Breast epithelium (tissue), 4 donors: ENCODE results near the gene ITPKB. TPM values are rescaled to one million over a fixed set of nuclear protein-coding genes. Genes with fewer than 3 reads are reported as not detected.

ENCODE experiments used
- DNase-seq, 2 donors: peaks; one replicate each; pipeline ENCODE4 v3.0.0-alpha.2; 2019; ENCODE audit warnings: low spot score in 2 of 2
- H3K27ac ChIP-seq, 2 donors: fragments of 200-600 bp; sonication (generic) in 1 of 2; one replicate each; pipeline ENCODE4 v1.5.1; 2016 to 2019; ENCODE audit warnings: mild to moderate bottlenecking in 1 of 2
- H3K27me3 ChIP-seq, 2 donors: fragments of 200-600 bp; sonication (generic) in 1 of 2; one replicate each; pipeline versions ENCODE4 v1.5.1 to v1.6.0; 2017 to 2019; ENCODE audit warnings: control low read depth in 1 of 2, mild to moderate bottlenecking in 1 of 2
- H3K36me3 ChIP-seq: fragments of 200-600 bp; one replicate; pipeline ENCODE4 v1.5.1; 2019
- H3K4me1 ChIP-seq, 2 donors: fragments of 200-600 bp; sonication (generic); one replicate each; pipeline ENCODE4 v1.5.1; 2016 to 2019; ENCODE audit warnings: control low read depth in 1 of 2
- H3K4me3 ChIP-seq, 3 donors: fragments of 200-600 bp; sonication (generic); 1 replicate in 2 of 3; 2 replicates in 1 of 3; pipeline ENCODE4 v1.5.1; 2016 to 2019; ENCODE audit warnings: mild to moderate bottlenecking in 3 of 3, moderate library complexity in 2 of 3
- H3K9me3 ChIP-seq, 2 donors: fragments of 200-600 bp; sonication (generic) in 1 of 2; one replicate each; pipeline ENCODE4 v1.5.1; 2016 to 2019; ENCODE audit warnings: control low read depth in 1 of 2
- CTCF ChIP-seq, 3 donors: fragments of 450-650 bp; IDR thresholded peaks; one replicate each; pipeline ENCODE4 v1.5.1; 2016 to 2017; ENCODE audit warnings: antibody characterized with exemption in 3 of 3, mild to moderate bottlenecking in 3 of 3, moderate library complexity in 3 of 3
- POLR2A ChIP-seq: fragments of 450-650 bp; IDR thresholded peaks from one replicate; pipeline ENCODE4 v1.6.1; 2016; ENCODE audit warnings: antibody characterized with exemption, mild to moderate bottlenecking, moderate library complexity
- POLR2AphosphoS5 ChIP-seq, 3 donors: sonication (generic); formaldehyde crosslinking; IDR thresholded peaks; one replicate each; pipeline ENCODE4 v1.6.1; 2017; ENCODE audit warnings: antibody characterized with exemption in 3 of 3
- intact Hi-C: fragments of 100-400 bp; cut with DNase I; formaldehyde crosslinking; loops from one replicate; pipeline ENCODE4 v1.15.1; 2023; ENCODE audit warnings: low total_unique reads
- total RNA-seq, 3 donors: library from RNA; depleted of rRNA; stranded (reverse); fragments of >200 nt; gene quantifications; one replicate each; pipeline ENCODE4 v1.1.0, GENCODE V29; 2016

Gene ITPKB
- total RNA-seq, 3 donors from 2014 or later, result 24.0 to 37.6 (median 25.6) TPM

- Histone ChIP-seq H3K4me1 (peaks cover 12 to 23% of the 10 kb centered on the region in 2 donors), H3K9me3 (no peaks in the 10 kb centered on the region), H3K27ac (peak overlapping the region; percentile 90 to 99), H3K36me3 (no peaks in the 10 kb centered on the region), H3K27me3 (no peaks in the 10 kb centered on the region), H3K4me3 (peak overlapping the region in 1 of 3 donors; percentile 56)
- no peak for DNase-seq
- TF ChIP-seq POLR2AphosphoS5 (IDR thresholded peaks at IDR 0.05), result no peak
- no peak for TF ChIP-seq POLR2A
- TF ChIP-seq CTCF (IDR thresholded peaks at IDR 0.05), result no peak
- intact Hi-C loops, result loop anchor here (10.0 kb wide), 1 partner anchor 59 kb away; the partner anchor contains the start of gene STUM
These were observed 135.1 kb downstream of the ITPKB start for GRCh38 chr1:226603858-226604559.

GRCh38 chr1:226603022-226603857 is 135.8 kb downstream of the ITPKB start:
- intact Hi-C loops, result loop anchor here (10.0 kb wide), 1 partner anchor 58 kb away; the partner anchor contains the start of gene STUM
- TF ChIP-seq CTCF (IDR thresholded peaks at IDR 0.05), result no peak
- TF ChIP-seq POLR2AphosphoS5 (IDR thresholded peaks at IDR 0.05), result no peak
- TF ChIP-seq POLR2A, result no peak
- Histone ChIP-seq H3K27me3 (no peaks in the 10 kb centered on the region), H3K9me3 (no peaks in the 10 kb centered on the region), H3K36me3 (no peaks in the 10 kb centered on the region), H3K4me1 (peaks cover 12 to 23% of the 10 kb centered on the region in 2 donors), H3K4me3 (peak overlapping the region in 2 of 3 donors; percentile 12 to 56), H3K27ac (peak overlapping the region; percentile 90 to 99)
- peak; percentile 57 to 62 for DNase-seq

- H3K36me3 ChIP-seq, result no peaks in the 10 kb centered on the region
- peak overlapping the region in 2 of 3 donors; percentile 12 to 56 for H3K4me3 ChIP-seq
- TF ChIP-seq CTCF (IDR thresholded peaks at IDR 0.05), result no peak
- TF ChIP-seq POLR2AphosphoS5 (IDR thresholded peaks at IDR 0.05), result peak; percentile 53 to 68 (median 54)
- peaks cover 12 to 23% of the 10 kb centered on the region in 2 donors for H3K4me1 ChIP-seq
- intact Hi-C loops, result loop anchor here (10.0 kb wide), 1 partner anchor 58 kb away; the partner anchor contains the start of gene STUM
- H3K27me3 ChIP-seq, result no peaks in the 10 kb centered on the region
- DNase-seq, result peak in 1 of 2 donors; percentile 64
- H3K27ac ChIP-seq, result peak overlapping the region; percentile 90 to 99
- no peaks in the 10 kb centered on the region for H3K9me3 ChIP-seq
These were observed 136.7 kb downstream of the ITPKB start for GRCh38 chr1:226602186-226603021.

- no peak for DNase-seq
- H3K27me3 ChIP-seq, result no peaks in the 10 kb centered on the region
- H3K36me3 ChIP-seq, result no peaks in the 10 kb centered on the region
- H3K4me1 ChIP-seq, result peaks cover 12 to 23% of the 10 kb centered on the region in 2 donors
- intact Hi-C loops, result loop anchor here (10.0 kb wide), 1 partner anchor 57 kb away; the partner anchor contains the start of gene STUM
- peak overlapping the region; percentile 90 to 99 for H3K27ac ChIP-seq
- TF ChIP-seq POLR2A (no peak), CTCF (IDR thresholded peaks at IDR 0.05) (no peak), POLR2AphosphoS5 (IDR thresholded peaks at IDR 0.05) (no peak)
- no peaks in the 10 kb centered on the region for H3K9me3 ChIP-seq
- H3K4me3 ChIP-seq, result no peak overlapping the region
These were observed 137.6 kb downstream of the ITPKB start for GRCh38 chr1:226601456-226601855.
